Endothelial cell of umbilical vein (primary cell): ENCODE data around the gene SNRNP200. TPM values are rescaled to one million over a fixed set of nuclear protein-coding genes. Genes with fewer than 3 reads are reported as not detected.
A peak's percentile ranks its signal among the peaks of the same experiment; 100 is the strongest.

Source experiments
- BruUV-seq: library from RNA; stranded (reverse); fragments of 400-500 nt; replicated peaks from 2 replicates; lab custom pipeline; 2021; lab: Mats Ljungman, UMichigan
- CTCF ChIA-PET: fragments of 300-600, 350-600 bp; sonication (Branson Sonifier 250); formaldehyde crosslinking; loops from one replicate; lab custom pipeline; 2021; ENCODE audit warnings: antibody characterized with exemption, inconsistent platforms; lab: Charles Lee
- POLR2A ChIA-PET: fragments of 300-600, 350-600 bp; sonication (Branson Sonifier 250); formaldehyde crosslinking; loops from one replicate; lab custom pipeline; 2021; ENCODE audit warnings: antibody characterized with exemption, inconsistent platforms; lab: Charles Lee
- DNase-seq: peaks from one replicate; pipeline ENCODE4 v3.0.0-alpha.2; 2011; ENCODE audit warnings: low read depth, low spot score
- FAIRE-seq: peaks from 2 replicates; lab custom pipeline; 2011; peaks lifted over from hg19 to GRCh38; lab: Jason Lieb, UNC
- H2AFZ ChIP-seq: 2 replicates; pipeline ENCODE4 v1.6.0; 2012; ENCODE audit warnings: low read depth, low read length, control low read depth, inconsistent platforms
- H3K27ac ChIP-seq: 2 replicates; pipeline ENCODE4 v1.5.1; 2011; ENCODE audit warnings: low read depth, mild to moderate bottlenecking, control low read depth, low read length, moderate library complexity; ENCODE audit not compliant: insufficient read depth
- H3K27me3 ChIP-seq, 2 experiments: 2 replicates each; pipeline versions ENCODE4 v1.6.0 to v1.6.1; 2011; ENCODE audit warnings: low read length in 2 of 2, mixed read lengths in 1 of 2; ENCODE audit not compliant: control insufficient read depth in 2 of 2, insufficient read depth in 2 of 2
- H3K36me3 ChIP-seq, 2 experiments: 2 replicates in 1 of 2; 3 replicates in 1 of 2; pipeline ENCODE4 v1.5.1; 2011; ENCODE audit warnings: low read length in 2 of 2, mild to moderate bottlenecking in 1 of 2, moderate library complexity in 1 of 2; ENCODE audit not compliant: control insufficient read depth in 2 of 2, insufficient read depth in 2 of 2; ENCODE audit errors: extremely low read depth in 1 of 2
- H3K4me1 ChIP-seq: 3 replicates; pipeline ENCODE4 v1.5.1; 2011; ENCODE audit warnings: mild to moderate bottlenecking, low read length; ENCODE audit not compliant: control insufficient read depth, insufficient read depth; ENCODE audit errors: extremely low read depth
- H3K4me2 ChIP-seq: 2 replicates; pipeline ENCODE4 v1.6.1; 2011; ENCODE audit warnings: low read length, control low read depth, mixed read lengths; ENCODE audit not compliant: insufficient read depth
- H3K4me3 ChIP-seq, 3 experiments: fragments of 200-600 bp in 1 of 3; sonication (generic), shearing (Covaris generic) in 1 of 3; replicated peaks in 1 of 3; 2 replicates each; pipeline ENCODE4 v1.5.1; 2011 to 2016; ENCODE audit warnings: control low read depth in 3 of 3, low read length in 3 of 3, mild to moderate bottlenecking in 2 of 3, inconsistent platforms in 1 of 3, low read depth in 1 of 3, moderate library complexity in 1 of 3; ENCODE audit not compliant: insufficient read depth in 1 of 3
- H3K79me2 ChIP-seq: 2 replicates; pipeline ENCODE4 v1.6.0; 2012; ENCODE audit warnings: low read length, inconsistent platforms; ENCODE audit not compliant: control insufficient read depth, insufficient read depth
- H3K9ac ChIP-seq: replicated peaks from 2 replicates; pipeline ENCODE3; 2011; ENCODE audit warnings: low read length, control low read depth; ENCODE audit not compliant: insufficient read depth; ENCODE audit errors: extremely low read depth
- H3K9me1 ChIP-seq: replicated peaks from 3 replicates; pipeline ENCODE4 v1.6.0; 2011; ENCODE audit warnings: mild to moderate bottlenecking, low read length; ENCODE audit not compliant: control insufficient read depth, insufficient read depth; ENCODE audit errors: extremely low read depth
- H3K9me3 ChIP-seq: replicated peaks from 2 replicates; pipeline ENCODE4 v1.5.1; 2012; ENCODE audit warnings: low read length, inconsistent platforms; ENCODE audit not compliant: control insufficient read depth, insufficient read depth
- H4K20me1 ChIP-seq: replicated peaks from 2 replicates; pipeline ENCODE3; 2011; ENCODE audit warnings: mild to moderate bottlenecking, low read length; ENCODE audit not compliant: control insufficient read depth, insufficient read depth; ENCODE audit errors: extremely low read depth
- CTCF ChIP-seq, 2 donors: IDR thresholded peaks; 1 replicate in 1 of 2; 2 replicates in 1 of 2; pipeline ENCODE4 v1.5.1; 2011; ENCODE audit warnings: low read length in 2 of 2, mild to moderate bottlenecking in 2 of 2, moderate library complexity in 2 of 2, control low read depth in 1 of 2, inconsistent platforms in 1 of 2, low read depth in 1 of 2; ENCODE audit not compliant: insufficient read depth in 1 of 2; ENCODE audit errors: extremely low read depth in 1 of 2
- GATA2 ChIP-seq: IDR thresholded peaks from 2 replicates; pipeline ENCODE4 v1.7.0; 2011; ENCODE audit warnings: low read depth, mild to moderate bottlenecking, moderate library complexity, mixed read lengths, low read length; ENCODE audit not compliant: insufficient read length, insufficient read depth
- dilution Hi-C: fragments of 300-500 bp; cut with MboI; formaldehyde crosslinking; loops from one replicate; pipeline ENCODE4 v1.15.0; 2019; ENCODE audit warnings: low sequenced_read_pairs; ENCODE audit not compliant: extremely low pct_ligation_motif_present
- intact Hi-C: fragments of 100-400 bp; cut with micrococcal nuclease; formaldehyde crosslinking; loops from one replicate; pipeline ENCODE4 v1.10.0; 2022
- polyA plus RNA-seq, 4 experiments: library from polyadenylated mRNA; depleted of rRNA in 3 of 4; stranded (reverse) in 3 of 4; unstranded in 1 of 4; fragments of >200 nt; gene quantifications; 2 replicates each; pipeline versions ENCODE4 v1.2.1 to v1.2.3, GENCODE V29; 2011 to 2012; ENCODE audit warnings: missing spikeins in 1 of 4
- total RNA-seq: library from RNA; stranded (reverse); gene quantifications from 2 replicates; pipeline ENCODE4 v1.2.3, GENCODE V29; 2021

SNRNP200 gene
- total and polyA plus RNA-seq, 2 donors (not counting 3 experiments of a cell fraction or from before 2014, with no cell fraction given), result 124 to 155 TPM

GRCh38 chr2:96267159-96267971 lies 38.0 kb downstream of the SNRNP200 start:
- dilution Hi-C loops (no loop called here), intact Hi-C loops (loop anchor here (1.0 to 5.0 kb wide), 4 partner anchors 40 to 475 kb away; partner anchors contain the start of genes ASTL, LMAN2L, NCAPH and SNRNP200)
- Histone ChIP-seq H4K20me1 (peaks cover 2% of the 10 kb centered on the region), H3K79me2 (peaks cover 36% of the 10 kb centered on the region), H3K9me3 (no peaks in the 10 kb centered on the region), H3K27ac (no peak overlapping the region), H3K4me2 (peak overlapping the region; percentile 53), H3K27me3 (no peaks in the 10 kb centered on the region), H3K9me1 (no peaks in the 10 kb centered on the region), H3K9ac (no peak overlapping the region), H3K4me3 (peak overlapping the region in 1 of 3 experiments; percentile 73), H3K4me1 (peaks cover 15% of the 10 kb centered on the region), H3K36me3 (peaks cover 14 to 31% of the 10 kb centered on the region in 2 experiments), H2AFZ (no peak overlapping the region)
- peak; percentile 40 to 53 for TF ChIP-seq CTCF (IDR thresholded peaks at IDR 0.05; ENCODE audit: extremely low read depth in 1 of 2, insufficient read depth in 1 of 2, low read depth in 1 of 2, low read length in 2 of 2)
- no peak for TF ChIP-seq GATA2
- peak; percentile 23 for DNase-seq
- POLR2A ChIA-PET, result interaction anchor here (0.7 to 0.8 kb wide), 2 partner anchors 58 to 59 kb away, joined by 7 to 10 read pairs; no protein-coding TSS in a partner anchor
- FAIRE-seq, result no peak
- BruUV-seq, result no TSS peak
- CTCF ChIA-PET, result interaction anchor here (0.7 to 2.2 kb wide), 18 partner anchors 13 to 287 kb away, joined by 3 to 27 read pairs (median 4); partner anchors contain the start of genes ASTL and STARD7
